GM19043 (cell line): ENCODE data around the gene PRIM1.
"Not testable (repeated sequence)": the region's sequence is repeated elsewhere in the genome, so short reads cannot be mapped to it uniquely, and the experiment has no call there.

Experiments used
- ATAC-seq: cut with Tn5 transposase; IDR thresholded peaks from one replicate; pipeline ENCODE4 v1.9.1; 2021; ENCODE audit warnings: low read depth; ENCODE audit not compliant: unreplicated experiment

PRIM1 gene

GRCh38 chr12:56763753-56764657, 11.9 kb upstream of the PRIM1 start:
- no peak for ATAC-seq

DNA sequence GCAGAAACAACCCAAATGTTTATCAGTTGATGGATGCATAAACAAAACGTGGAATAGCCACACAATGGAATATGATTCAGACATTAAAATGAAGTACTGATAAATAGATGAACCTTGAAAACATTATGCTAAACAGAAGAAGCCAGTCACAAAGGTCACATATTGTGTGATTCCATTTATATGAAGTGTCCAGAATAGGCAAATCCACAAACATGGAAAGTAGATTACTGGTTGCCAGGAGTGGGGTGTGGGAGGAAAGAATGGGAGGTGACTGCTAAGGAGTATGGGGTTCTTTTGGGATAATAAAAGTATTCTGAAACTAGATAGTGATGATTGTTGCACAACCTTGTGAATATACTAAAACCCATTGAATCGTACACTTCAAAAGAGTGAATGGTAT, 9.7 kb upstream of the PRIM1 start:
- ATAC-seq = no peak

- ATAC-seq = no peak
These were observed 8.3 kb upstream of the PRIM1 start for GRCh38 chr12:56760460-56760859.

DNA sequence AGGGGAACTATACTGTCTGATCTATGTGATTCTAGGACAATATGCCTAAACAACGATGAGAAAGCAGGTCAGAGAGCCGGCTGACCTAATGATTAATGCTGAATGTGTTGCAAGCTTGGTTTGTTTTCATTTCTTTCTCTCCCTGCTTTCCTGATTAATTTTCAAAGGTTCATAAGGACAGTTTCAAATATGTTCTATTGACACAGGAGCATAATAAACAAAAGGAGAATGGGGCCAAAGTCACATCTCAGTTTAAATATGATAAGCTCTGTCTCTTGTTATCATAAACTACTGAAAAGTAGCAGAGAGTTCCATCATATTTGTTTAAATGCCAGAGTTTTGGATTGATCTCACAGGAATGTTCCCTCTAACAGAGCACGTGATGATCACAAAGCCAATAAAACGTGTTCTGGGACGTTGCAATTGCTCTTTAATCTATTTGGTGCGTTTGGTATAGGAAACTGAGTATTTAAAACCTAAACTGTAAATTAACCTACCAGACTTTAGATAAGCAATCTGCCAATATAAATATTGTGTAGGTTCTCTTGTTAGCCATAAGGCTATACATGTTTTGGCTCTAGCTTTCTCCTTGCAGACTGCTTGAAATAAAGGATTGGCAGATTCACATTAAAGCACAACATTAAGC, 7.3 kb upstream of the PRIM1 start:
- ATAC-seq = no peak

- ATAC-seq = no peak
These were observed 6.7 kb upstream of the PRIM1 start for GRCh38 chr12:56758728-56759262.

DNA sequence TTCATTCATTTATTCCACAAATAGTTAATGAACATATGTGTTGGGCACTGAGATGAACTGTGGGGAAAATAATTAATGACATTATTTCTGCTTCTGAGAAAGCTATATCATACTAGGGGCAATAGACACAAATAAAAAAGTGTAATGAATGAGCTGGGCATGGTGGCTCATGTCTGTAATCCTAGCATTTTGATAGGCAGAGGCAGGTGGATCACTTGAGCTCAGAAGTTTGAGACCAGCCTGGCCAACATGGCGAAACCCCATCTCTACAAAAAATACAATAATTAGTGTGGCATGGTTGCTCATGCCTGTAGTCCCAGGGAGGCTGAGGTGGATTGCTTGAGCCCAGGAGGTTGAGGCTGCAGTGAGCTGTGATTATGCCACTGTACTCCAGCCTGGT, 5.8 kb upstream of the PRIM1 start:
- ATAC-seq = not testable (repeated sequence)

GRCh38 chr12:56753566-56753965, 1.4 kb upstream of the PRIM1 start:
- no peak for ATAC-seq

GRCh38 chr12:56750596-56750995, 1.5 kb downstream of the PRIM1 start:
- not testable (repeated sequence) for ATAC-seq

GRCh38 chr12:56749853-56750252, 2.3 kb downstream of the PRIM1 start:
- ATAC-seq = no peak

GRCh38 chr12:56749359-56749758, 2.8 kb downstream of the PRIM1 start:
- ATAC-seq = no peak

GRCh38 chr12:56728139-56728861, 23.8 kb downstream of the PRIM1 start:
- ATAC-seq = no peak

- ATAC-seq = not testable (repeated sequence)
These were observed 25.9 kb downstream of the PRIM1 start for GRCh38 chr12:56726196-56726675.

- no peak for ATAC-seq
These were observed 26.4 kb downstream of the PRIM1 start for GRCh38 chr12:56725723-56726102.

- peak; percentile 89 for ATAC-seq
These were observed 27.0 kb downstream of the PRIM1 start, which contains the start of gene NACA for GRCh38 chr12:56724972-56725722. Gene NACA (minus strand): TSS chr12:56725299. CDS start chr12:56724521, 778 bp downstream.

- ATAC-seq = no peak
These were observed 27.5 kb downstream of the PRIM1 start for GRCh38 chr12:56724701-56724971.

- ATAC-seq = no peak
These were observed 28.0 kb downstream of the PRIM1 start for GRCh38 chr12:56723889-56724700.

GRCh38 chr12:56723352-56723751, 28.8 kb downstream of the PRIM1 start:
- no peak for ATAC-seq

GRCh38 chr12:56722832-56723231, 29.3 kb downstream of the PRIM1 start:
- no peak for ATAC-seq

- ATAC-seq = no peak
These were observed 30.4 kb downstream of the PRIM1 start for GRCh38 chr12:56721721-56722120.
